ENCODE data around the gene BANF2.
A peak's percentile ranks its signal among the peaks of the same experiment; 100 is the strongest.
"Not testable (repeated sequence)": the region's sequence is repeated elsewhere in the genome, so short reads cannot be mapped to it uniquely, and the experiment has no call there.

Gene BANF2

GRCh38 chr20:17767624-17768023 lies 67.9 kb downstream of the BANF2 start:
- DNase-seq: no peak

- no peak for DNase-seq
Observed at GRCh38 chr20:17768271-17768670, 68.5 kb downstream of the BANF2 start.

GRCh38 chr20:17769716-17770115 lies 70.0 kb downstream of the BANF2 start:
- not testable (repeated sequence) for DNase-seq

GRCh38 chr20:17771206-17772004 lies 71.6 kb downstream of the BANF2 start:
- DNase-seq: peak; percentile 18

- no peak for DNase-seq
Observed at GRCh38 chr20:17772005-17772343, 72.2 kb downstream of the BANF2 start.

GRCh38 chr20:17773619-17774018 lies 73.9 kb downstream of the BANF2 start:
- no peak for DNase-seq

GRCh38 chr20:17775600-17775999 lies 75.8 kb downstream of the BANF2 start:
- no peak for DNase-seq

- no peak for DNase-seq
Observed at GRCh38 chr20:17776551-17776950, 76.8 kb downstream of the BANF2 start.

GRCh38 chr20:17779011-17779410 lies 79.2 kb downstream of the BANF2 start:
- DNase-seq: not testable (repeated sequence)

- DNase-seq: no peak
Observed at GRCh38 chr20:17782768-17783167, 83.0 kb downstream of the BANF2 start.

GRCh38 chr20:17783671-17784070 lies 83.9 kb downstream of the BANF2 start:
- DNase-seq: no peak

GRCh38 chr20:17785007-17785406 lies 85.2 kb downstream of the BANF2 start:
- DNase-seq: no peak
